ENCODE data around the gene EIF4E2. TPM values are rescaled to one million over a fixed set of nuclear protein-coding genes. Genes with fewer than 3 reads are reported as not detected.
A peak's percentile ranks its signal among the peaks of the same experiment; 100 is the strongest.

EIF4E2 gene
- total and polyA plus RNA-seq, 2 of the 13 experiments (the other 11 are each of a cell fraction or from before 2014, with no cell fraction given) = 25.0 to 101 TPM

DNA sequence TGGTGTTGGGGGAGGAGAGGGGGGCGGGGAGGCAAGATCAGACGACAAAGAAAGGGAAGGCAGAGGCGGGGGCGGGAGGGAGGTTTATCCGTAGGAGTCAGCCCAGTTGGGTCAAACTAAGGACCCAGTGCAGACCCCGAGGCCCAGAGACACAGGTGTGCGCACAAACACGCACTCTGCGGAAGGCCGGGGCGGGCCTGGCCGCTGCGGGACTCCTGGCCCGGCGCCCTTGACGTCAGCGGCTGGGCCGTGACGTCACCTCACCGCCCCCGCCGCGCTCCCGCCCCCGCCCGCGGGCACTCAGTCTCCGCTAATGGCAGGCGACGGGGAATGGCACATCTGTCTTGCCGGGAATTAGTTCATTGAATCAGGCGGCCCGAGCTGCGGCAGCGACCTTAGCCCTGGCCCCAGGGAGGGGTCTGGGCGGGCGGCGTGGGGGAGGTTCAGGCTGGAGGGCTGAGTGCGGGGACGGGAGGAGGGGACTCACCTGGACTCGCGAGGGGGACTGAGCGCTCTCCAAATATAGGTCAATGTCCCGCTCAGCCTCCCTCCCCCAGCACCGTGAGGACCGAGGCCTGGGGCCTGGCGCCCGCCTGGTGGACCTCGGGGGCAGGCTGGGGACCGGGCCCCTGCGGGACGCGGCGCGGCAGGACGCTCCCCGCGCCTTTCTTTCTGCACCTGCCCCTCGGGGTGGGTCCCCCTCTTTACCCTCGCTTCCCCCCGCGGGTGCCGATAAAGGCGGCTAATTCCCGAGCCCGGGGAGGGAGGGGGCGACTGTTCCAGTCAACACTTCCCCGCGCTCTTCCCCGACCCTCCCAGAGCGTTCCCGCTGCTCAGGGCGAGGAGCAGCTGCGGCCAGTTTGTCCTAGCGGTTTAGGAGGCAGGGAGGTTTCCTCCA, 47.3 kb upstream of the EIF4E2 start (continued):
- TF ChIP-seq, protein P1, sequence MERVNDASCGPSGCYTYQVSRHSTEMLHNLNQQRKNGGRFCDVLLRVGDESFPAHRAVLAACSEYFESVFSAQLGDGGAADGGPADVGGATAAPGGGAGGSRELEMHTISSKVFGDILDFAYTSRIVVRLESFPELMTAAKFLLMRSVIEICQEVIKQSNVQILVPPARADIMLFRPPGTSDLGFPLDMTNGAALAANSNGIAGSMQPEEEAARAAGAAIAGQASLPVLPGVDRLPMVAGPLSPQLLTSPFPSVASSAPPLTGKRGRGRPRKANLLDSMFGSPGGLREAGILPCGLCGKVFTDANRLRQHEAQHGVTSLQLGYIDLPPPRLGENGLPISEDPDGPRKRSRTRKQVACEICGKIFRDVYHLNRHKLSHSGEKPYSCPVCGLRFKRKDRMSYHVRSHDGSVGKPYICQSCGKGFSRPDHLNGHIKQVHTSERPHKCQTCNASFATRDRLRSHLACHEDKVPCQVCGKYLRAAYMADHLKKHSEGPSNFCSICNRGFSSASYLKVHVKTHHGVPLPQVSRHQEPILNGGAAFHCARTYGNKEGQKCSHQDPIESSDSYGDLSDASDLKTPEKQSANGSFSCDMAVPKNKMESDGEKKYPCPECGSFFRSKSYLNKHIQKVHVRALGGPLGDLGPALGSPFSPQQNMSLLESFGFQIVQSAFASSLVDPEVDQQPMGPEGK (CRISPR knock-in tag; IDR thresholded peaks at IDR 0.05) = peak; percentile 61
- TF ChIP-seq TERF1 (CRISPR knock-in tag; IDR thresholded peaks at IDR 0.05) (no peak), ZMAT3 (CRISPR knock-in tag; conservative IDR thresholded peaks at IDR 0.05) (0 out of 2 replicates have a peak, but pooled peaks have one; percentile 36), ZFY (CRISPR knock-in tag; IDR thresholded peaks at IDR 0.05) (no peak), ISL2 (CRISPR knock-in tag; IDR thresholded peaks at IDR 0.05) (no peak), MTERF4 (CRISPR knock-in tag; IDR thresholded peaks at IDR 0.05) (no peak), AGO2 (optimal IDR thresholded peaks at IDR 0.05; ENCODE audit: low read depth, low read length) (peak; percentile 8), ZFP62 (CRISPR knock-in tag; IDR thresholded peaks at IDR 0.05) (no peak), ATAD3A (CRISPR knock-in tag; IDR thresholded peaks at IDR 0.05) (no peak), ZNF549 (CRISPR knock-in tag; IDR thresholded peaks at IDR 0.05) (no peak), LCORL (IDR thresholded peaks at IDR 0.05) (no peak), LCORL (CRISPR knock-in tag; IDR thresholded peaks at IDR 0.05) (0 out of 2 replicates have a peak, but pooled peaks have one; percentile 18), IRF2 (CRISPR knock-in tag; IDR thresholded peaks at IDR 0.05) (no peak), ZNF275 (CRISPR knock-in tag; IDR thresholded peaks at IDR 0.05; ENCODE audit: borderline replicate concordance) (no peak)
- TF ChIP-seq, protein P2, sequence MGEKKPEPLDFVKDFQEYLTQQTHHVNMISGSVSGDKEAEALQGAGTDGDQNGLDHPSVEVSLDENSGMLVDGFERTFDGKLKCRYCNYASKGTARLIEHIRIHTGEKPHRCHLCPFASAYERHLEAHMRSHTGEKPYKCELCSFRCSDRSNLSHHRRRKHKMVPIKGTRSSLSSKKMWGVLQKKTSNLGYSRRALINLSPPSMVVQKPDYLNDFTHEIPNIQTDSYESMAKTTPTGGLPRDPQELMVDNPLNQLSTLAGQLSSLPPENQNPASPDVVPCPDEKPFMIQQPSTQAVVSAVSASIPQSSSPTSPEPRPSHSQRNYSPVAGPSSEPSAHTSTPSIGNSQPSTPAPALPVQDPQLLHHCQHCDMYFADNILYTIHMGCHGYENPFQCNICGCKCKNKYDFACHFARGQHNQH (CRISPR knock-in tag; IDR thresholded peaks at IDR 0.05) = no peak
- TF ChIP-seq, protein P3, sequence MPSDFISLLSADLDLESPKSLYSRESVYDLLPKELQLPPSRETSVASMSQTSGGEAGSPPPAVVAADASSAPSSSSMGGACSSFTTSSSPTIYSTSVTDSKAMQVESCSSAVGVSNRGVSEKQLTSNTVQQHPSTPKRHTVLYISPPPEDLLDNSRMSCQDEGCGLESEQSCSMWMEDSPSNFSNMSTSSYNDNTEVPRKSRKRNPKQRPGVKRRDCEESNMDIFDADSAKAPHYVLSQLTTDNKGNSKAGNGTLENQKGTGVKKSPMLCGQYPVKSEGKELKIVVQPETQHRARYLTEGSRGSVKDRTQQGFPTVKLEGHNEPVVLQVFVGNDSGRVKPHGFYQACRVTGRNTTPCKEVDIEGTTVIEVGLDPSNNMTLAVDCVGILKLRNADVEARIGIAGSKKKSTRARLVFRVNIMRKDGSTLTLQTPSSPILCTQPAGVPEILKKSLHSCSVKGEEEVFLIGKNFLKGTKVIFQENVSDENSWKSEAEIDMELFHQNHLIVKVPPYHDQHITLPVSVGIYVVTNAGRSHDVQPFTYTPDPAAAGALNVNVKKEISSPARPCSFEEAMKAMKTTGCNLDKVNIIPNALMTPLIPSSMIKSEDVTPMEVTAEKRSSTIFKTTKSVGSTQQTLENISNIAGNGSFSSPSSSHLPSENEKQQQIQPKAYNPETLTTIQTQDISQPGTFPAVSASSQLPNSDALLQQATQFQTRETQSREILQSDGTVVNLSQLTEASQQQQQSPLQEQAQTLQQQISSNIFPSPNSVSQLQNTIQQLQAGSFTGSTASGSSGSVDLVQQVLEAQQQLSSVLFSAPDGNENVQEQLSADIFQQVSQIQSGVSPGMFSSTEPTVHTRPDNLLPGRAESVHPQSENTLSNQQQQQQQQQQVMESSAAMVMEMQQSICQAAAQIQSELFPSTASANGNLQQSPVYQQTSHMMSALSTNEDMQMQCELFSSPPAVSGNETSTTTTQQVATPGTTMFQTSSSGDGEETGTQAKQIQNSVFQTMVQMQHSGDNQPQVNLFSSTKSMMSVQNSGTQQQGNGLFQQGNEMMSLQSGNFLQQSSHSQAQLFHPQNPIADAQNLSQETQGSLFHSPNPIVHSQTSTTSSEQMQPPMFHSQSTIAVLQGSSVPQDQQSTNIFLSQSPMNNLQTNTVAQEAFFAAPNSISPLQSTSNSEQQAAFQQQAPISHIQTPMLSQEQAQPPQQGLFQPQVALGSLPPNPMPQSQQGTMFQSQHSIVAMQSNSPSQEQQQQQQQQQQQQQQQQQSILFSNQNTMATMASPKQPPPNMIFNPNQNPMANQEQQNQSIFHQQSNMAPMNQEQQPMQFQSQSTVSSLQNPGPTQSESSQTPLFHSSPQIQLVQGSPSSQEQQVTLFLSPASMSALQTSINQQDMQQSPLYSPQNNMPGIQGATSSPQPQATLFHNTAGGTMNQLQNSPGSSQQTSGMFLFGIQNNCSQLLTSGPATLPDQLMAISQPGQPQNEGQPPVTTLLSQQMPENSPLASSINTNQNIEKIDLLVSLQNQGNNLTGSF (CRISPR knock-in tag; IDR thresholded peaks at IDR 0.05) = no peak

Measured in HepG2 (cell line).